OCI-LY3 (cell line): ENCODE results near the gene AUTS2.

Experiments
- H2AFZ ChIP-seq: fragments of 200-600, 300-600 bp; shearing (Covaris generic); 2 replicates; pipeline ENCODE4 v1.6.0; 2014; ENCODE audit warnings: antibody characterized with exemption, low read depth, low read length
- H3K27ac ChIP-seq: fragments of 200-600, 300-600 bp; sonication (generic); 2 replicates; pipeline ENCODE4 v1.5.1; 2014; ENCODE audit warnings: mild to moderate bottlenecking, low read length, moderate library complexity, mixed read lengths
- H3K27me3 ChIP-seq: fragments of 200-600, 300-600 bp; sonication (generic); 2 replicates; pipeline ENCODE4 v1.6.1; 2014; ENCODE audit warnings: low read depth, low read length, mixed read lengths
- H3K36me3 ChIP-seq: fragments of 200-600, 300-600 bp; sonication (generic); replicated peaks from 2 replicates; pipeline ENCODE3; 2014; ENCODE audit warnings: low read depth, low read length, mixed read lengths
- H3K4me1 ChIP-seq: fragments of 300-600, 200-600 bp; sonication (generic); 2 replicates; pipeline ENCODE4 v1.6.1; 2014; ENCODE audit warnings: low read length, mixed read lengths
- H3K4me2 ChIP-seq: fragments of 200-600, 300-600 bp; sonication (generic); 2 replicates; pipeline ENCODE4 v1.6.1; 2014; ENCODE audit warnings: low read length, mixed read lengths
- H3K4me3 ChIP-seq: fragments of 300-600, 200-600 bp; sonication (generic); 2 replicates; pipeline ENCODE4 v1.5.1; 2014; ENCODE audit warnings: antibody characterized with exemption, mild to moderate bottlenecking, low read length, moderate library complexity
- H3K79me2 ChIP-seq: fragments of 300-600, 200-600 bp; shearing (Covaris generic); 2 replicates; pipeline ENCODE4 v1.6.1; 2014; ENCODE audit warnings: mild to moderate bottlenecking, low read length, mixed read lengths
- H3K9ac ChIP-seq: fragments of 300-600, 200-600 bp; shearing (Covaris generic); 2 replicates; pipeline ENCODE4 v1.6.0; 2014; ENCODE audit warnings: mild to moderate bottlenecking, low read length, moderate library complexity
- H3K9me3 ChIP-seq: fragments of 200-600, 300-600 bp; shearing (Covaris generic); 2 replicates; pipeline ENCODE4 v1.6.1; 2014; ENCODE audit warnings: low read length, mixed read lengths; ENCODE audit not compliant: insufficient read depth
- H4K20me1 ChIP-seq: fragments of 200-600, 300-600 bp; sonication (generic); 2 replicates; pipeline ENCODE4 v1.6.1; 2016; ENCODE audit warnings: low read length, mixed read lengths; ENCODE audit not compliant: insufficient read depth
- EZH2phosphoT487 ChIP-seq: fragments of 200-600 bp; shearing (Covaris generic); IDR thresholded peaks from 2 replicates; pipeline ENCODE4 v1.6.1; 2018; ENCODE audit warnings: antibody characterized with exemption, mixed run types, low read depth
- TF ChIP-seq, protein P1 (sequence below): fragments of 200-600, 300-600 bp; sonication (generic); IDR thresholded peaks from 2 replicates; pipeline ENCODE4 v1.5.1; 2014; ENCODE audit warnings: antibody characterized with exemption, low read length, low read depth

AUTS2 gene

DNA sequence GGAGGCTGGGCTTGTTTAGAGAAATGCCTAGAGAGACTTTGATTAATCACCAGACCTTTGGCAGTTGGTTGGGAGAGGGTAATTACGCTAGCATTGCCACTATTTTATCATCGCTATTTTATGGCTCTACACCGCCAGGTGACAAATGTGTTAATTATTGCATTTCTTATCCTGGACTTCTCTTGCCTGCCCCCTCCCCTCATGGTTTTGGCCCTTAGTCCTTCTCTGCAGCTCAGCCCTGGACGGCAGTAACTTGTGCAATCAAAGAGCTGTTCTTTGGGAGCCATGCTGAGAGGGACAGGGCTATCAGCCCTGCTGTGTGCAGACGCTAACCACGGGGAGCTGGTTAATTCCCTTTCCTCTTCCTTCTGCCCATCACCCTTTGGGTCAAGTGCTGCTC, 585.0 kb downstream of the AUTS2 start:
- Histone ChIP-seq H3K27ac (no peak overlapping the region), H4K20me1 (no peaks in the 10 kb centered on the region), H3K9ac (no peak overlapping the region), H3K4me3 (no peak overlapping the region), H3K9me3 (no peaks in the 10 kb centered on the region), H3K4me2 (no peak overlapping the region), H3K36me3 (no peaks in the 10 kb centered on the region), H3K79me2 (no peaks in the 10 kb centered on the region), H3K4me1 (no peaks in the 10 kb centered on the region), H3K27me3 (no peaks in the 10 kb centered on the region), H2AFZ (no peak overlapping the region)
- no peak for TF ChIP-seq EZH2phosphoT487
- TF ChIP-seq, protein P1, sequence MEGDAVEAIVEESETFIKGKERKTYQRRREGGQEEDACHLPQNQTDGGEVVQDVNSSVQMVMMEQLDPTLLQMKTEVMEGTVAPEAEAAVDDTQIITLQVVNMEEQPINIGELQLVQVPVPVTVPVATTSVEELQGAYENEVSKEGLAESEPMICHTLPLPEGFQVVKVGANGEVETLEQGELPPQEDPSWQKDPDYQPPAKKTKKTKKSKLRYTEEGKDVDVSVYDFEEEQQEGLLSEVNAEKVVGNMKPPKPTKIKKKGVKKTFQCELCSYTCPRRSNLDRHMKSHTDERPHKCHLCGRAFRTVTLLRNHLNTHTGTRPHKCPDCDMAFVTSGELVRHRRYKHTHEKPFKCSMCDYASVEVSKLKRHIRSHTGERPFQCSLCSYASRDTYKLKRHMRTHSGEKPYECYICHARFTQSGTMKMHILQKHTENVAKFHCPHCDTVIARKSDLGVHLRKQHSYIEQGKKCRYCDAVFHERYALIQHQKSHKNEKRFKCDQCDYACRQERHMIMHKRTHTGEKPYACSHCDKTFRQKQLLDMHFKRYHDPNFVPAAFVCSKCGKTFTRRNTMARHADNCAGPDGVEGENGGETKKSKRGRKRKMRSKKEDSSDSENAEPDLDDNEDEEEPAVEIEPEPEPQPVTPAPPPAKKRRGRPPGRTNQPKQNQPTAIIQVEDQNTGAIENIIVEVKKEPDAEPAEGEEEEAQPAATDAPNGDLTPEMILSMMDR = no peak

- Histone ChIP-seq H3K4me3 (no peak overlapping the region), H4K20me1 (no peaks in the 10 kb centered on the region), H3K27me3 (no peaks in the 10 kb centered on the region), H3K27ac (no peak overlapping the region), H3K79me2 (no peaks in the 10 kb centered on the region), H3K4me1 (no peaks in the 10 kb centered on the region), H3K9ac (no peak overlapping the region), H3K9me3 (no peaks in the 10 kb centered on the region), H2AFZ (no peak overlapping the region), H3K4me2 (no peak overlapping the region), H3K36me3 (no peaks in the 10 kb centered on the region)
- TF ChIP-seq EZH2phosphoT487 = no peak
Measured at GRCh38 chr7:70188901-70189650, 590.8 kb downstream of the AUTS2 start.

DNA sequence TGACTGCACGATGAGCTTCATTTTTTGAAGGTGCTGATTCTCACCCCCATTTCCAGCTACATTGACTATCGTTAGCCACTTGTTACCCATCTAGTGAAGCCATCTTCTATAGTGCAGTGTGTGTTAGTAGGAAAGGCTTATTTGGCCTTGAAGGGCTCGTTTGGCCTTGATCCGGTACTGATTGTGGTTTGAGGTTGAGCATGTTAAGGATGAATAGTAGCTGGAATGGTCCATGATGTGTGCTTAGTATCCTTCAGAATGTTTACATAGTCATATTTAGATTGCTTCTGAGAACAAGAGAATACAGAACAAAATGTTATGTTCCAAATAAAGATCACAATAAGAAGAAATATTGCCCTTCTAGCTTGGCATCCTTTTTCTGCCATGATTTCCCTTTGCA, 591.5 kb downstream of the AUTS2 start:
- no peaks in the 10 kb centered on the region for H3K9me3 ChIP-seq
- no peaks in the 10 kb centered on the region for H3K79me2 ChIP-seq
- H3K27me3 ChIP-seq = no peaks in the 10 kb centered on the region
- H2AFZ ChIP-seq = no peak overlapping the region
- no peak overlapping the region for H3K4me3 ChIP-seq
- H3K27ac ChIP-seq = no peak overlapping the region
- H4K20me1 ChIP-seq = no peaks in the 10 kb centered on the region
- TF ChIP-seq, protein P1 = no peak
- no peak for TF ChIP-seq EZH2phosphoT487
- no peak overlapping the region for H3K4me2 ChIP-seq
- no peaks in the 10 kb centered on the region for H3K36me3 ChIP-seq
- H3K9ac ChIP-seq = no peak overlapping the region
- H3K4me1 ChIP-seq = no peaks in the 10 kb centered on the region

- Histone ChIP-seq H4K20me1 (no peaks in the 10 kb centered on the region), H3K27me3 (no peaks in the 10 kb centered on the region), H3K27ac (no peak overlapping the region), H3K79me2 (no peaks in the 10 kb centered on the region), H3K36me3 (no peaks in the 10 kb centered on the region), H3K4me2 (no peak overlapping the region), H2AFZ (no peak overlapping the region), H3K9me3 (no peaks in the 10 kb centered on the region), H3K4me3 (no peak overlapping the region), H3K4me1 (no peaks in the 10 kb centered on the region), H3K9ac (no peak overlapping the region)
- no peak for TF ChIP-seq EZH2phosphoT487
Measured at GRCh38 chr7:70190281-70190680, 592.0 kb downstream of the AUTS2 start.

- Histone ChIP-seq H3K27ac (no peak overlapping the region), H3K9ac (no peak overlapping the region), H3K79me2 (no peaks in the 10 kb centered on the region), H3K4me1 (no peaks in the 10 kb centered on the region), H3K4me2 (no peak overlapping the region), H3K36me3 (no peaks in the 10 kb centered on the region), H2AFZ (no peak overlapping the region), H3K4me3 (no peak overlapping the region), H3K9me3 (no peaks in the 10 kb centered on the region), H4K20me1 (no peaks in the 10 kb centered on the region), H3K27me3 (no peaks in the 10 kb centered on the region)
- TF ChIP-seq, protein P1 = peak; percentile 34
- TF ChIP-seq EZH2phosphoT487 = no peak
Measured at GRCh38 chr7:70193514-70193913, 595.2 kb downstream of the AUTS2 start.
